HuH-7 (cell line): ENCODE results near the gene NANOS1.

Experiments
- DNase-seq: peaks from one replicate; pipeline ENCODE4 v3.0.0; 2011; ENCODE audit warnings: low spot score

The NANOS1 gene

DNA sequence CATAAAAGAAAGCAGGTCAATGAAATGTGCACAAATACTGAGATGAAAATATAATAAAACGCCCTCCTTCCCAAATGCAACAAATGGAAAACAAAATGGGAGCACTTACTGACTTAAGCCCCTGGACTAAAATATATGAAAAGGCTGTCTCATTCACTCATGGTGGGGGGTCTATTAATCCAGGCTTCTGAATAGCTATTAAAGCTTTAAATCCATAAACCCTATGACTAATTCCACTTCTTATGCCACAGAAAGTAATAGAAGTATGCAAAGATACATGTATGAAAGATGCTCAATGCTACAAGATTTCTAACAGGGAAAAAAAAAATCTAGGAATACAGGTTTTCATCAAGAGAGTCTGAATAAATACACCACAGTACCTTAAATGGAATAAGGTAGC is 30.6 kb downstream of the NANOS1 start:
- no peak for DNase-seq

GRCh38 chr10:119061352-119061751 is 31.8 kb downstream of the NANOS1 start:
- no peak for DNase-seq

GRCh38 chr10:119061926-119062325 is 32.4 kb downstream of the NANOS1 start:
- no peak for DNase-seq

DNA sequence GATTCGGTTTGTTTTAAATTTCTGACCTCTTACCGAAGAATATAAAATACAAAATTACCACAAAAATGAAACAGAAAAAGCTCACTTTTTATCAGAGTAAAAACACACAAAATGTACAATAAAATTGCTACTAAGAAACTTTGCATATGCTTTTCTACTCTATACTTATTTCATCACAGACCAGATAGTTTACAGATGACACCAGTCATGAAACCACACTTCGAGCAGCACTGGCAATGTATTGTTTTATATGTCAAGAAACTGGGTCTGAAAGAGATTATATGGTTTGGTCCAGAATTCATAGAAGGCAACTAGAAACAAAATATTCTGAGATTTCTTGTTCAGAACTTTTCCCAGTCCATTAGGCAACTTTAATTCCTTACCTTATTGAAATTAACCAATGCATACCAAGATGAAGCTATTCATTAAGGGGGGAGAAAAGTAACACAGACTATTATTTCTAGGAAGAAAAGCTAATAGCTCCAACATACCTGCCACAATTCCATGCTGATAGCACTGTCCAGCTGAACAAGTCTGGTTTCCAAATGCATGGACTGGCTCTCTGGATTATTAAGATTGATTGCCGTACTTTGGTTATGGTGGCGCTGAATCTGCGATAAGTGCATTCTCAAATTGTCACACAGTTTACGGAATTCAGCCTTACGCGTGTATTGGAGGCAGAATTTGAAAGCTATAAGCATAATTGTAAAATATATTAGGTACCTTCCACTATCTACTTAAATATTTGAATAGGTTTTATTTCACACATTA is 41.1 kb downstream of the NANOS1 start:
- DNase-seq: no peak

DNA sequence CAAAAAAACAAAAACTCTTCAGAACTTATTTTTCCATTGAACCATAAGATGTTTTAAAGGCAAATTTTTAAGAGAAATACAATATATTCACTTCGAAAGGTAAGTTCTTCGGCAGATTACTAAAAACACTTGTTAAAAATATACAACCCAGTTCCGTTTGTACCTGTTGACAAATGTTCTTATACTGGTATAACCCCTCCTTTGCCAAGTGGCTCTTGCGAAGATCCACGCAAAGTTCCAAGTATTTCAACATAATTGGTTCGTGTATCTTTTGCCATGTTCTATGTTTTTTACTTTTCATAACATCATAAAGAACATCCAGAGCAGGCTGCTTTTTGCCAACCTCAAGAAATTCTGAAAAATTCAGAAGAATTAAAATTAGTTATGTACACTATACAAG is 44.1 kb downstream of the NANOS1 start:
- DNase-seq: no peak

DNA sequence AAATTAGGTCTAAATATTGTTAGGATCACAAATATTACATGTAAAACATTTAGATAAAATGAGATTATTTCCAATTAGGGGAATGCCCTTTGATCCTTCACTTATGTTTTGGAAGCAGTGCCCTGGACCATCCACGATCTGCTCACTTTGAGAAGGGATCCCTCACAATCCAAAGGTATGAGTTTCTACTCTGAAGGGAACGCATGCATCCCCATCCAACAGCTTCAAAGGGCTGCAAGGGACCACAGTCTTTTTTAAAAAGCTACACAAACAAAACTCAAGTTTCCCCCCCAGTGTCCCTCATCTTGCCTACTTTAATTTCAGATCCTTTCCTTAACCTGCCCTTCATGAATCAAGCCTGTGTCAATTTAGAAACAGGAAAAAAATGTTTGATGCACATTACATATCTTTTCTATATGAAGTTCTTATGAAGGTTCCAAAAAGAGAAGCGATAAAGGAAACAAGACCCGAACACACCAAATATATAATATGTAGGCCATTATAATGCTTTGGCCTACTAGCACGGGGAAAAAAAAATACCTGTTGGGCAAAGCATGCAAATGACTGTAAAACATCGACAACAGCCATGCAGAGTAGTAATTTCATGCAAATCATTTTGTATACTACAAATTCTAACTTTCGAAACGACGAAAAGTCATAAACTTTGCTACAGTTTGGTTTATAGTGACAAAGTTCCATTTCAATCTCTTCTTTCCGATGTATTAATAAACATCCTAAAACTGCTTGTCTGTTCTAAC is 49.1 kb downstream of the NANOS1 start:
- DNase-seq: no peak

GRCh38 chr10:119079599-119080520 is 50.3 kb downstream of the NANOS1 start:
- DNase-seq: peak; percentile 60

GRCh38 chr10:119080521-119081259 is 51.2 kb downstream of the NANOS1 start, which contains the start of gene EIF3A:
EIF3A (minus strand) TSS chr10:119080817; CDS start chr10:119080676, 141 bp downstream.
- peak; percentile 82 for DNase-seq
